ENCODE results near the gene SLC38A2.

The SLC38A2 gene

DNA sequence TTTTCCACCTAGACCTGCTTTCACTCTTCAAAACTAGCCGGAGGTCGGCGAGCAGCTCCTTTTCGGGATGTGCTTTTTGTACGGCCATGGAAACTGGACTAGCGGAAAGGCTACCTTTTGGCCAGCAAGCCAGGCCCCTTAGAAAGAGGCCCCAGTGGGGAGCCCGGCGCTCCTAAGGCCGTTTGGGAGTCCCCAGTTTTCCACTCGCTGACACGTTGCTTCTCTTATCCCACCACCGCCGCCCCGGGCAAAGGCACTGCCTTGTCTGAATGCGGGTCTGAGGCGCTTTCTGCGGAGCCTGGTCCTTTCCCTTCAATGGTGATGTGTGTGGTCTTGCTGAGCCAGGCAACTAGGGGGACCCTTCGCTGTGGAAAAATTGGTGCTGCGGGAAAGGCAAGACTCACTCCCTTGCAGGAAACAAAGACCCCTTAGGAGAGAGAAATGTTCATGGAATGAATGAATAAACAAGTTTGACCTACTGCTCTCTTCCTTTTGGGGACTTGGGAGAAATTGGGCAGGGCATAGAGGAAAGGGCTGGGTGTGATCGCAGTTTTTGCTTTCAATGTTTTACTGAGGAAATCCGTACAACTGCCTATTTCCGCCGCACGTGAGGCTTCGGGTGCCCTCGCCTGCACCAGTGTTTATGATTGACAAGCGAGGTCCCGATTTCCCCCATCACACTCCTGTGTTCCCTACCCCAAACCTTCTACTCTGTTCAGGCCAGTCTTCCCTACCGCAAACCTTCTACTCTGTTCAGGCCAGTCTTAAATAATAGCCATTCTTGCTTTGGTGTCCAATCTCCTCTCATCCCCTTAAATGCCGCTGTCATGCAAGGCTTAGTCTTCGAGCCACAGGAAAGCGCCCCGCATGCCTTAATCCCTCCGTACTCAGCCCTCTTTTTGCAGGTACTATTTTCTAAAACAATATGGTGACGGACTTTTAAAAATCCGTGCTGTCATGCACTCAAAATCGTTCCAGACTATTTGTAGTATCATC, 1.0 kb upstream of the SLC38A2 start:
- no peak for DNase-seq

DNA sequence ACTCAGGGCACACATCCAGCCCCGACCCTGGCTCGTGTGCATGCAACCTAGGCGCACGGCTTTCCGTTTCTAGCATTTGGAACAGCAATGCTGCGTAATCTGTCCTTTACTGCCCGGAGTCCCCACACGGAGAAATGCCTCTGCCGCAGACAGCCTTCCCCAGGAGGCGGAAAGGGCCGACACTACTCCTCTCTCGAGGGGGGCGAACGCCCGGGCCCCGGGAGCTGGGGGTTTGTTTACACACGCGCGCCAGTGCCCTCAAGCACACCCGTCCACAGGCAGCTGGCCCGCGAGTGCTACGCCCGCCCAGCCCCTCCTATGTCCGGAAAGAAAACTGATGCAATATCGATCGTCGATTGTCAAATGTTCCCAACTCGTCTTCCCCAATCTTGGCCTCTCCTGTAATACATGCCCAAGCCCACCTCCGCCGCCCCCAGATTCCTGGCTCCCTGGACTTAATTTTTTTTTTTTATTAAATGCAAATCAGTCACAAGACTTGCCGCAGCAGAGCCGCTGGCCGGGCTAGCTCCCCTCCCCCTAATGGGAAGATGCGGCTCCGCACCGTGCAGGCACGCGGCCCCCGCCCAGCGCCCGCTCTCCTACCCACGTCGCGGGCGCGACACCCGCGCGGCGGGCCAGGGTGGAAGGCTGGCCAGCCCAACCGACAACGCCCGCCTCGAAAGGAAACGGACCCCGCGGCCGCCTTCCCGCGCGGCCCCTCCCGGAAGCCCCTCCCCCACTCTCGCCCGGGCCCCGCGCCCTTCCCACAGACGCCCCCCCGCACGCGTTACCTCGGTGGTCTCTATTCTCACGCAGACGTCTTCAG, 642 bp downstream of the SLC38A2 start:
- DNase-seq: no peak

DNA sequence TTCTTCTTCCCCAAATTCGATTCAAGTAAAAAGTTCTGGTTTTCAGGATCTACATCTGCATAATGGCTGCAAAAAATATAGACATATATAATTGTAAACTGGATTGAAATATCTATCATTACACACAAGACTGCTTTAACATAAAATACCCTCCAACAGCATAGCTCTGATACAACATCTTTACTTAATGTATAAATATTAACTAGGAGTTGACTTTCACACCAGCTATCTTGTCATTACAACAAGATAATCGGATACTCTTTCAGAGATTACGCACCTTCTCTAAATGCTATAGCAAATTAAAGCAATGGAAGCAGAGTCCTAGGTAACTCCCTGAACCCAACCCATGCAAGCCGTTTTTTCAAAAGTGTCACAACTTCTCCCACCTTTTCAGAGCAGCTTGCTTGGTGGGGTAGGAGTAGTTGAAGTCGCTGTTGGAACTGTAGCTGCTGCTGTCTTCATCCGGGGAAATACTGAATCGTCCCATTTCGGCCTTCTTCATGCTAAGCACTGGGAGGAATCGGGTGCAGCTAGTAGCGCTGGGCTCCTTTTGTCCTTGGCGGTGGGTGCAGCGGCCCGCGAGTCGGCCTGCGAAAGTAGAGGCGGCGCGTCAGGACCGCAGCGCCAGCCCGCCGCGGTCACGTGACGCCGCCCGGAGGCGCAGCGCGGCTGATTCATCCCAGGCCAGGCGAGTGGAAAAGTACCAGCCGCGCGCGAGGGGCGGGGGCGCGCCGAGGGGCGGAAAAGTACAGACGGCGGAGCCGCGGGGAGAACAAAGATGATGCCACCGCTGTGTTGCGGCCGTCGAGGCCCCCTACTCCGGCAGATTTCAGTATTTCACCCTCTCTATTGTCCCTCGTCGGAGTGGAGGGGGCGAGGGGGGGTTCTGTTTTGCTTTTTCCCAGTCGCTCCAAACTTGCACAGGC, 1.5 kb downstream of the SLC38A2 start:
- peak; percentile 63 for DNase-seq

DNA sequence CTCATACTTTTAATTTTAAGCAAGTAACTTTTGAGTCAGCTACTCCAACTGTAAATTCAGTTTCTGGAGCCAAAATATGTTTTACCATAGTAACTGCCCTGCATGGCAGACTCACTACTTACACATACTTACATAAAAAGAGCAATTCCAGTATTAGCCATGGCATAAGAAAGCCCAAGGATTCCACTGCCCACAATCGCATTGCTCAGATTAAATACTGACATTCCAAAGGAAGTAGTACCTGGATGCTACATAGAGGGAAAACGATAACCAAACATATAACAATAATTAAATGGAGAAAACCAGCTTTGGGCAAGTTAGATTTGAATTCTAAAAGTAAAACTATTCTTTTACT, 2.2 kb downstream of the SLC38A2 start:
- DNase-seq: no peak

DNA sequence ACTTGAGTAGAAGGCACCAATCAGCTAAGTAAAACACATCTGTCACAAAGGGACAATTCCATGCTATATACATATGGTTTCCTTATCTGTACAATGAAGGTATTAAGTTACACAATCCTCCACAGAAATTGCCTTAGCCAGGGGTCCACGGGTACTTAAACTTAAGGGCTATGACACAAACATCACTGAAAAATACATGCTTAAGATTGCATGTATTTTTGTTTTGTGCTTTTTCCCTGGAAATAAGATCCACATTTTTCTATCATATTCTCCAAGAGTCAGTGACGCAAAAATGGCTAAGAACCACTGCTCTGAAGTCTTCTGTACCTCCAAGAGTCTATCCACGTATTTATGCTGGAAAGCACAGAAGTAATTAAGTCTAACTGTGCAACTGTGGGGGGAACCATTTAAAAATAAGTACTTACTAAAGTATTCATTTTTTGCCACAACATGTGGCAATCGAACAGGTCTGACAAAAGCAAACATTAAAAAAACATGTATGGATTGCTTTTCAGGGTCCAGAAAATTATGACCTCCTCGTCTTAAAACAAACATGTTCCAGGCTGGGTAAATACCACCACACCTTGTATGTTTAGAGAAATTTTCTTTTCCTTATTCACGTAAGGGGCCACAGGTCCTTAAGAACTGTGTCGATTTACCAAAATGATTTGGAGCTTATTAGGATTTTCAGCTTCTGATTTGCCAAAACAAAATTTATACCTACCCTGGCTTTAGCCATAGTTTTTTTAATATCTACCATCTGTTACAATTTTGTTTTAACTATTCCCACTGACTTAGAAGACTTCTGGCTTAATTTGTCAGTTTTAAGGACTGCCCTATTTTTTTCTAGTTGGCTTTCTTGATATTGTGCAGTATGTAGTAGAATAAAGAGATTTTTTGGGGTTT, 2.8 kb downstream of the SLC38A2 start:
- no peak for DNase-seq

DNA sequence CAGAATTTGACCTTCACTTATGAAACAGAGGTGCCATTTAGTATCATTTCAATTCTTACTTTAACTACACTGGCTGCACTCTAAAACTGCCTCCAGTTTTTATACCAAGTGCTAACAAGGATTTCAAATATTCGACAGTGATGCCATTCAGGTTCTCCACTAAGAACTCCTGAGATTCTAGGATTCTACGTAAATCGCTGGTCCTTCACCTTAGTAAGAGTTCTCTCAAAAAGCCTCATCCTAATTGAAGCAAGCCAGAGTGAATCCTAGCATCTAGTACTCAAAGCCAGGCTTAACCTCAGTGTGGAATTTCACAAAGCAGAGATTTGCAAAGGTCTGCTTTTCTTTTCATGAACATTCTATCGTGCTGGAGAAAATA, 3.5 kb downstream of the SLC38A2 start:
- DNase-seq: no peak

DNA sequence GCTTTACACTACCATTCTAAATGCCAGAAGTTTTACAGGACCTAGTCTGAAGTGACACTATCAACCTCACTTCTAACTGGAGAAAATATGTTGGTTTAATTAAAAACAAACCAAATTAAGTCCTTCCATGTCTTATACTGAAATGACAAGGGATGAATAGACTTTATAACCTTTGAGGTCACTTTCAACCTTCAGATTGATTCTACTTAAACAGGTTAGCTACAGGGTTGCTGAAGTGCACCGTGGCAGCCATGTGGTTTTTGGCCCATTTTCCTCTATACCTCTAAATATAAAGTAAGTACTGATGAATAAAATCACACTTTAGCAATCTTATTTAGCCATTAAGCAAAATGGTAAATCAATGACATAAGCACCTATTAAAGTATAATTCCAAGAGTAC, 3.9 kb downstream of the SLC38A2 start:
- no peak for DNase-seq

DNA sequence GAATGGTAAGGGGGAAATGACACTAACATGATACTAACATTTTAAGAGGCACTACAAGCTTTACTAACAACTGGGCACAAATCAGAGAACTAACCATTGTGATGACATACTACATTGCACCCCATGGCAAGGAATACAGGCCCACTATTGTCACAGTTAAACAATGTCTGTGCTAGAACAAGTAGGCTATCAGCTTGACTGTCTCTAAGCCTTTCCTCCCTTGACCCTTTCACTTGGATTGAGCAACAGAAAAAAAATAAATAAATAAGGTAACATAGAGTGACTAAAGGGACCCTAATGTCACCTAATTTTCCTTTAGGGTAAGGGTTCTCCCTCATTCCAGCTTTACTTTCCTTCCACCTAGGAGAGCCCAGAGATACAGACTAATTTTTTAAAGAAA, 4.4 kb downstream of the SLC38A2 start:
- no peak for DNase-seq

DNA sequence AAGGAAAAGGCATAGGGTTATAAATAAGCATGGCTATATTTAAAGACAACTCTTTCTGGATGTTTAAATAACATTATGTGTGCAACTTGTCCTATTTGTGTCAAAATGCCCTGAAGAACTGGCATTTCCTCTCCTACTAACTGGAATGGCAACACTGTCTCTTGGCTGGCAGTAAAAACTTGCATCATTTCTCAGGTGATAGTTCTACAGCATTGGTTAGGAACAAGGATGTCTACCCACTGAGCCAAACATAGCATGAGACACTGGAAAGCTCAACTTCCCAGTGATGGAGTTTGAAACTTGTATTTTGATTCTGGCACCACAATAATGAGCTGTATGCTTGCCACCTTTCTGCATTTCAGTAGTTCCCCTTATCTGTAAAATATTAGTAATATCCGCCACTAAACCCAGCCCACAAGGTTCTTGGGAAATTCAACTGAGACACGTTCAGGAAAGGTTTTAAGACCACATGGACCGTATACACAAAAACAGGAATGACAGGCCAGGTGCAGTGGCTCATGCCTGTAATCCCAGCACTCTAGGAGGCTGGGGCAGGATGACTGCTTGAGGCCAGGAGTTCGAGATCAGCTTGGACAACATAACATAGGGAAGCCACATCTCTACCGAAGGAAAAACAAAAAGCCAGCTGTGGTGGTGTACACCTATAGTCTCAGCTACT, 5.1 kb downstream of the SLC38A2 start:
- no peak for DNase-seq

DNA sequence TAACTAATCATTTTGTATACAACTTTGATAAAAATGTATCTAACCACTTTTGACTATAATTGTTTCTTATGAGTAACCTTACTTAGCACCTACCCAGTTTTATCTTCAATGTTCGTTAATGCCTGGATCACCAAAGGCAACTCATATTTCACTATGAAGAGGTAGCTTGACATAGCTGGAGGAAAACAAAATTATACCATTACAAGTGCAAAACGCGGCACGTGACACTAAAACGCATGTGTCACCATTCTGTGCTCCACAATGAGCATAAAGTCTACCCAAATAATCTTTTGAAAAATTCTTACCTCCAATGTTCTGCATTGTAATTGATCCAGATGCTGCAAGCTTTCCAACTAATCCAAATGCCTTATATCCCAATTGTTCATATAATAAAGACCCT, 5.8 kb downstream of the SLC38A2 start:
- DNase-seq: no peak

DNA sequence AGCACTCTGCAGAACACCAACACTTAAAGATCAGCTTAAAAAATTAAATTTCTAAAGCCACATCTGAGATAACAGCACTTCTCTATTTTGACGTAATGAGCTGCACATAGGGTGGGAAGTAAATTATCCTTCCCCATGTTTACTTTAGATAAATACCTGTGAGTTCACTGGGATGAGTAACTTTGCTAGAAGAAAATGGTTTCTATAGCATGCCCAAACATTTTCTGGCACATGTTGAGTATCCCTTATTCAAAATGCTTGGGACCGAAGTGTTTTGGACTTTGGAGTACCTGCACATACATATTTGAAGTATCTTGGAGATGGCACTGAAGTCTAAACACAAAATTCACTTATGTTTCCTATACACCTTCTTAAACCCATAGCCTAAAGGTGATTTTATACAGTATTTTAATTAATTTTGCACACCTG, 6.6 kb downstream of the SLC38A2 start:
- no peak for DNase-seq

DNA sequence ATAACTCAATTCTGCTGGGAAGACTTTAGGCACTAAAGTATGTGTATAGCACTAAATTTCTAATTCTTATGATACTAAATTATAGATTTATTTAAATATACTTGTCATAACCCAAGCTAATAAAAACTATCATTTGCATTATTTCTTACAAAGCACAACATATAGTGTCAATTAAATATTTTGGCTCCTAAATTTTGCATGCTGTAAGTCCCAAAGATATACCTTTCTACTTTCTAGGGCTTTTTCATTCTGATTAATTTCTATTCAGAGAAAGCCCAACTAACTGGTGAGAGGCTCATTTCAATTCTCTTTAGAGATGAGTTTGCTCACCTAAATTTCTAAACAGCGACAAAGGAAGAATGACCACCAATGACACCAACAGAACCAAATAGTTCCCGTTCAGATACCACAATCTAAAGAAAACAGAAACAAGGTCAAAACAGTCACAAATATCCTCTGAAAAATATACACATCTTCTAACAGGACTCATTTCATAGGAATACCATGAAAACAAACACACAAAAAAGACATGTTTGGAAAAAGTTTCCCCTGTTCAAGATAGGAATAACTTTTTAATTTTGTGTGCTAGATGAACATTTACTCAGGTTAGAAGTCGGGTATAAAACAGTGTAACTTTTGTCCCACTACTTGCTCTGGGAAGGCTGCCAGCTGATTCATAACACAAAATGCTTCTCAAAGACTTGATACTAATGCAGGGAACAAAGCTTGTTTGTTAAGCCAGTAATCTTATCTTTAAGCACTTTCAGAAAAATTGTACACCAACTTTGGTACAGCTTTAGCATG, 7.6 kb downstream of the SLC38A2 start:
- no peak for DNase-seq

DNA sequence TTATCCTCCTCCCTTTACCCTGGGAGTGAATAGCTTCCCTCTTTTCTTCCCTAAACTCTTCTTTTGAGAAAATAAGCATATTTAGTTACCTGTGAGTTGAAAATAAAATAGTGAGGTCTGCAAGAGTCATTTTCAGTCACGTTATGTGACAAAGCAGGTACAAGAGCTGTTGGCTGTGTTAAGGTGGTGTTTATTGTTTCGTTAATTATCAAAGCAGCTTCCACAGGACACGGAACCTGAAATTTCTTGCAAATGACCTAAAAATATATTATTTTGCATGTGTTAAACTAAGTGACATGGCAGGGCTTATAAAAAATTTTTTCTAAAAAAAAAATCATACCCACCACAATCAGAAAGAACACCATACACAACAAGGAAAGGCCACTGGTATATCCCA, 8.3 kb downstream of the SLC38A2 start:
- DNase-seq: no peak

DNA sequence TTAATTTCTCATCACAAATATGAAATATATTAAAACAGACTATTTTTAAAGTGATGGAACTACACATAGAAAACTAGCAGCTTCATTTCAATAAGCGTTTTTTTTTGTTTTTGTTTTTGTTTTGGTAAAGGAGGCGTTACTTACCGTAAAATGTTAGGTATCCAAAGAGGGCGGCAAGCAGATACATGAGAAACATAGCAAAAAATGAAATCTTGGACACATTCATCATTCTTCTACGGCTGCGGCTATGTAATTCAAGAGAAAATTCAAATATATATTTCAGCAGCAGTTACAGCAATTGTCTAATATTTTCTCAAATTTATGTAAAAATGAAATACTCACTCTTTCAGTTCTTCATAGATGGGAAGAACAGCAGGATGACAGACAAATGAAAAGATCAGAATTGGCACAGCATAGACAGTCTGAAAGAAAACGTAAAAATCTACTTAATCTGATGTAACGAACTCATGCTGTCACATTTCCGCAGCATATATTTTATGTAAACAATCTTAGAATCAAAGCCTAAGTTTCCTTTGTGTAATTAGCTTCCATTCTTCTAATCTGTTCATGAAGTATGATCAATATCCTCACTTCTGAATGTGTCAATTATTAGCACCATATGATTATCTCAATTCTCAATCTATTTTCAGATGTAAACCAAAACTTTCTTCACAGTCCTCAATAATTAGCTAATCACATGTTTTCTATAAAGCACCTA, 8.8 kb downstream of the SLC38A2 start:
- DNase-seq: no peak

DNA sequence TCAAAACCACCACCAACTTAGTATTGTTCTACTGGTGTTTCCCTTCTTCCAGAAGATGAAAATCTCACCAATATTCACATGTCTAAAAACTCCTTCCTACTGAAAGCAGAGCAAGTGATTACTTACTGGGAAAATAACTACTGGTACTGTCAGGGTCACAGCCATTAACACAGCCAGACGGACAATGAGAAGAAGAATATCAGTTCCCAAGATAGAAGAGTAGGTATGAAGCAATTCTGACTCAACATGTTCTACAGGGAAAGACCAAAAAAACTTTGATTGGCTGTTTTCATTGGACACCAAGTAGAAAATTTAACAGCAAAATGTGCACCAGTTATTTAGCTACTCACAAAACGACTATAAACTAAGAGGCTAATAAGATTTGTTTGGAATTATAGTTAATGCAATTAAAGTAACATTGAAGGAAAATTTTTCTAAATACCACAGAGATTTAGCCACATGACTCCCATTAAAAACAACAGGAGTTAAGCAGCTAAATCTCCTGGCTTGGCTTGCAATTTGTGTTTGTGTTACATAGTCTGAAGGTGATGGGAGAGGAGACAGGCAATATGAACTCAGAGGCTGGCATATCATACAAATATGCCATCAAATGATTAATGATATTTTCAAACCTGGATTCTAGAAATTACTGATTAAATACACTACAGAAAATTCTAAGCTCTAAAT, 9.5 kb downstream of the SLC38A2 start:
- DNase-seq: no peak

DNA sequence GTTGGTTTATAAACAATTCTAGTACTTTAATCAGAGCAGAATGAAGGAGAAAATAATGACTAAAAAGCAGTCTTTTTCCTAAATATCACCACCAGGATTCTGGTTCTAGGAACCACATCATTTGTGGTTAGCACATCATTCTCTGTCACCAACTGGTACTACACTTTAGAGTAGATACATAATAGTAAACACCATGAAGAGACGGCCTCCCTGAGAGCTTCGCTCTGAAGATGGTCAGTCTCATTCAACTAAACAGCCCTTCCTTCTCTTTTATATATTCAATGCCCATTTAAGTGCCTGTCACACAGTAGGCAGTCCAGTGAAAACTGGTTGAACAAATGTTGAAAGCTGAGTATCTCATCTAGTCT, 10.9 kb downstream of the SLC38A2 start:
- DNase-seq: no peak

DNA sequence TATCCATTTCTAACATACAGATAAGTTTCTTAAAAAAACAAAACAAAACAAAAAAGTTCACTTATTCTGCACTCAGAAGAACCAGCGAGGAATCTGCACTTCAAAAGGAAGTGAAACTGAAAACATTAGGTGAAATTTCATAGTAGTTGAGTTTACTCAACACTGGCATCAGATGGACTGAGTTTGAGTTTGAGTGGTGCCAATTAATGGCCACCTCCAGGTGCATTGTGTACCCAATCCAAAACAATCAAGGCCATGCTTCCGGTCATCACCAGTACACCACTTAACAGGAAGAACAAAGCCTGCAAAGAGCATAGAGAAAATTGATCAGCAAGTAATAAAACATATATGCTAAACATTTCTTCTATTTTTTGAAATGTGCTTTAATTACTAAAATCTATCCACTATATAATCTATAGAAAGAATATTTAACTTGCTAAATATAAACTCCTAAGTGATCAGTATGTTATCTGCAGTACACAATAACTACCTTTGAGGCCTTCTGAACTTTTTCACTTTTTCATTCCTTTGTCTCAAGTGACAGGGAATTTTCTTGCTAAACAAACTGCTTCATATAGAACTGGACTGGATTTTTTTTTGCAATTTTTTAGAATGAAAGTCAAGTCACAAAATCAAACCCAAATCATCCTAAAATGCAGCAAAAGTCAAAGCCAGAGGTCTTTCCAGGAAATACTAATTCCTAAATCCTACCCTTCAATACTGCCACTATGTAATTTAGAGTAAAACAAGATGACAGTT, 11.5 kb downstream of the SLC38A2 start:
- DNase-seq: no peak

DNA sequence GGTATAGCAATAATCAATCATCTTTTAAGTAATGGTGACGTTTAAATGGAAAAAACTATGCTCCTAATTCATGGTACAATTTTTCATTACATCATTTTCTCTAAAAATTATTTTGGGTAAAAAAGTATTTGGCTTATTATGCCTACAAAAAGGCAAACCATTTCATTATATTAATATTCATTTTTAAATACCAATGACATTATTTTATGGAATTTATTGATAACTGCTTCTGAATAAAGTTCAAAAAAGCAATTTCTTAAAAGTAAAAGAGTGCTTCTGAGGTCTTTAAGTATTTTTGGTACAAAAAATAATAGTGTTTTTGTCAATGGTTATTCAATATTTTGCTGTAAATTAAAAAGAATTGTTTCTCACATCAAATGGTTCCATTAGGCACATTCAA, 12.2 kb downstream of the SLC38A2 start:
- DNase-seq: no peak

Measured in NCI-H187 treated with DMSO at 0.1 percent for 48 hours (cell line).